IMR-90 (cell line): ENCODE data around the gene HOXD8. TPM values are rescaled to one million over a fixed set of nuclear protein-coding genes. Genes with fewer than 3 reads are reported as not detected.

Source experiments
- ATAC-seq: fragments of 200-7000 bp; cut with Tn5 transposase; 2 replicates; pipeline ENCODE4 v1.9.1; 2020; ENCODE audit warnings: low read depth, mild to moderate bottlenecking, moderate library complexity
- BruUV-seq: library from RNA; stranded (reverse); fragments of 400-500 nt; replicated peaks from 2 replicates; lab custom pipeline; 2021; lab: Mats Ljungman, UMichigan
- CTCF ChIA-PET: fragments of 300-600 bp; formaldehyde crosslinking; extraction: SDS; loops from one replicate; lab custom pipeline; 2021; ENCODE audit warnings: antibody characterized with exemption; lab: Yijun Ruan, JAX
- POLR2A ChIA-PET: fragments of 300-600 bp; sonication (Branson Sonifier 250); formaldehyde crosslinking; loops from one replicate; lab custom pipeline; 2022; ENCODE audit warnings: antibody characterized with exemption; ENCODE audit not compliant: unreplicated experiment; lab: Charles Lee
- DNase-seq: peaks from one replicate; pipeline ENCODE4 v3.0.0; 2013
- H2AFZ ChIP-seq: replicated peaks from 2 replicates; pipeline ENCODE3; 2013; ENCODE audit warnings: low read length, mild to moderate bottlenecking; ENCODE audit not compliant: poor library complexity
- H2AK5ac ChIP-seq: 2 replicates; pipeline ENCODE4 v1.6.1; 2013; ENCODE audit warnings: low read depth, low read length, inconsistent platforms
- H2AK9ac ChIP-seq: replicated peaks from 2 replicates; pipeline ENCODE3; 2013; ENCODE audit warnings: mild to moderate bottlenecking, low read depth, low read length, moderate library complexity; ENCODE audit not compliant: poor library complexity
- H2BK120ac ChIP-seq: 2 replicates; pipeline ENCODE4 v1.6.1; 2013; ENCODE audit warnings: low read depth, low read length, inconsistent platforms
- H2BK15ac ChIP-seq: 3 replicates; pipeline ENCODE4 v1.6.1; 2013; ENCODE audit warnings: low read depth, low read length, inconsistent platforms
- H2BK20ac ChIP-seq: 2 replicates; pipeline ENCODE4 v1.6.1; 2013; ENCODE audit warnings: low read depth, mild to moderate bottlenecking, inconsistent platforms, low read length, moderate library complexity
- H2BK5ac ChIP-seq: 2 replicates; pipeline ENCODE4 v1.6.1; 2013; ENCODE audit warnings: mild to moderate bottlenecking, low read depth, low read length, inconsistent platforms; ENCODE audit not compliant: poor library complexity, severe bottlenecking
- H3K14ac ChIP-seq: replicated peaks from 2 replicates; pipeline ENCODE4 v1.6.1; 2013; ENCODE audit warnings: low read depth, low read length, inconsistent platforms
- H3K18ac ChIP-seq: 2 replicates; pipeline ENCODE4 v1.6.1; 2013; ENCODE audit warnings: low read depth, low read length, control low read depth
- H3K23ac ChIP-seq: 2 replicates; pipeline ENCODE4 v1.6.1; 2013; ENCODE audit warnings: low read depth, low read length, inconsistent platforms
- H3K27ac ChIP-seq: 2 replicates; pipeline ENCODE4 v1.5.1; 2013; ENCODE audit warnings: mild to moderate bottlenecking, control low read depth, low read length; ENCODE audit not compliant: insufficient read depth
- H3K27me3 ChIP-seq: 2 replicates; pipeline ENCODE4 v1.6.1; 2013; ENCODE audit warnings: low read length; ENCODE audit not compliant: control insufficient read depth, insufficient read depth
- H3K36me3 ChIP-seq: 2 replicates; pipeline ENCODE4 v1.6.1; 2013; ENCODE audit warnings: low read length, mixed read lengths; ENCODE audit not compliant: control insufficient read depth, insufficient read depth
- H3K4ac ChIP-seq: 2 replicates; pipeline ENCODE4 v1.6.1; 2013; ENCODE audit warnings: low read depth, low read length, inconsistent platforms
- H3K4me1 ChIP-seq: 2 replicates; pipeline ENCODE4 v1.6.1; 2013; ENCODE audit warnings: low read length, mixed read lengths; ENCODE audit not compliant: control insufficient read depth, insufficient read depth
- H3K4me2 ChIP-seq: 2 replicates; pipeline ENCODE4 v1.6.1; 2013; ENCODE audit warnings: low read depth, mild to moderate bottlenecking, control low read depth, low read length, moderate library complexity
- H3K4me3 ChIP-seq: 2 replicates; pipeline ENCODE4 v1.5.1; 2013; ENCODE audit warnings: low read depth, mild to moderate bottlenecking, control low read depth, low read length, moderate library complexity; ENCODE audit not compliant: insufficient read depth
- H3K56ac ChIP-seq: 2 replicates; pipeline ENCODE4 v1.6.1; 2013; ENCODE audit warnings: low read length, inconsistent platforms; ENCODE audit not compliant: insufficient read depth; ENCODE audit errors: extremely low read depth
- H3K79me1 ChIP-seq, 2 experiments: 2 replicates each; pipeline ENCODE4 v1.6.1; 2013; ENCODE audit warnings: low read length in 2 of 2, inconsistent platforms in 1 of 2, low read depth in 1 of 2
- H3K9ac ChIP-seq: 2 replicates; pipeline ENCODE4 v1.6.1; 2013; ENCODE audit warnings: low read depth, low read length, control low read depth
- H3K9me1 ChIP-seq: 2 replicates; pipeline ENCODE4 v1.6.1; 2013; ENCODE audit warnings: low read length, inconsistent platforms; ENCODE audit not compliant: insufficient read depth
- H3K9me3 ChIP-seq: 2 replicates; pipeline ENCODE4 v1.6.1; 2013; ENCODE audit warnings: low read length; ENCODE audit not compliant: control insufficient read depth, insufficient read depth
- H4K20me1 ChIP-seq: 2 replicates; pipeline ENCODE4 v1.6.1; 2013; ENCODE audit warnings: low read length, inconsistent platforms; ENCODE audit not compliant: insufficient read depth
- H4K5ac ChIP-seq: 2 replicates; pipeline ENCODE4 v1.6.1; 2013; ENCODE audit warnings: mild to moderate bottlenecking, low read depth, low read length, control low read depth
- H4K8ac ChIP-seq, 2 experiments: 2 replicates each; pipeline ENCODE4 v1.6.1; 2013; ENCODE audit warnings: low read depth in 2 of 2, low read length in 2 of 2, control low read depth in 1 of 2, inconsistent platforms in 1 of 2
- H4K91ac ChIP-seq: 2 replicates; pipeline ENCODE4 v1.6.1; 2013; ENCODE audit warnings: low read depth, low read length, inconsistent platforms; ENCODE audit not compliant: insufficient read depth
- BHLHE40 ChIP-seq: fragments of 150-350 bp; IDR thresholded peaks from 2 replicates; pipeline ENCODE4 v1.6.1; 2016; ENCODE audit warnings: mild to moderate bottlenecking, low read depth, low read length
- CEBPB ChIP-seq: IDR thresholded peaks from 2 replicates; pipeline ENCODE4 v1.6.1; 2012; ENCODE audit warnings: low read depth, low read length, improper control_type of control experiment
- CHD1 ChIP-seq: IDR thresholded peaks from 2 replicates; pipeline ENCODE4 v1.6.1; 2012; ENCODE audit warnings: low read depth, low read length, improper control_type of control experiment
- CTCF ChIP-seq: conservative IDR thresholded peaks from 2 replicates; pipeline ENCODE4 v1.5.1; 2012; ENCODE audit warnings: mild to moderate bottlenecking, low read depth, low read length, improper control_type of control experiment
- ELK1 ChIP-seq: fragments of 150-350 bp; IDR thresholded peaks from 2 replicates; pipeline ENCODE4 v1.6.1; 2016; ENCODE audit warnings: low read depth, mild to moderate bottlenecking, low read length, moderate library complexity, borderline replicate concordance
- MAZ ChIP-seq: IDR thresholded peaks from 2 replicates; pipeline ENCODE4 v1.6.1; 2012; ENCODE audit warnings: low read depth, mild to moderate bottlenecking, low read length, improper control_type of control experiment, moderate library complexity, borderline replicate concordance
- MXI1 ChIP-seq: IDR thresholded peaks from 2 replicates; pipeline ENCODE4 v1.6.1; 2012; ENCODE audit warnings: low read depth, mild to moderate bottlenecking, low read length, moderate library complexity, borderline replicate concordance
- RFX5 ChIP-seq: IDR thresholded peaks from 2 replicates; pipeline ENCODE4 v1.8.0; 2012; ENCODE audit warnings: low read depth, mild to moderate bottlenecking, low read length, moderate library complexity
- SMC3 ChIP-seq: fragments of 150-350 bp; IDR thresholded peaks from 2 replicates; pipeline ENCODE4 v1.6.1; 2016; ENCODE audit warnings: low read depth, mild to moderate bottlenecking, antibody characterized with exemption, low read length, moderate library complexity
- WGBS, 2 experiments: methylation state at CpG; one replicate each; pipeline versions ENCODE4 v1.1.5 to v1.1.7; 2013; ENCODE audit warnings: missing lambda C conversion rate in 2 of 2; ENCODE audit not compliant: insufficient read length in 1 of 2; ENCODE audit errors: extremely low coverage in 2 of 2; 5-methylcytosine and 5-hydroxymethylcytosine counted together
- dilution Hi-C: fragments of 300-500 bp; cut with HindIII; formaldehyde crosslinking; loops from one replicate; pipeline ENCODE4 v1.14.3; 2018; ENCODE audit warnings: low sequenced_read_pairs; ENCODE audit not compliant: unreplicated experiment
- in situ Hi-C: fragments of 300-500 bp; cut with MboI; formaldehyde crosslinking; loops from 3 replicates; pipeline ENCODE4 v1.14.3; 2019; ENCODE audit warnings: low sequenced_read_pairs, inconsistent platforms, mixed read lengths
- intact Hi-C: fragments of 100-400 bp; cut with micrococcal nuclease; formaldehyde crosslinking; loops from 2 replicates; pipeline ENCODE4 v1.10.0; 2022
- polyA plus RNA-seq, 3 experiments: library from polyadenylated mRNA; depleted of rRNA; stranded (reverse); fragments of >200 nt; gene quantifications; 2 replicates each; pipeline ENCODE4 v1.2.3, GENCODE V29; 2012; ENCODE audit warnings: low replicate concordance in 1 of 3
- total RNA-seq: library from RNA; depleted of rRNA; stranded (reverse); fragments of >200 nt; gene quantifications from 2 replicates; pipeline ENCODE4 v1.2.3, GENCODE V29; 2012

Gene HOXD8
- total and polyA plus RNA-seq, 2 of the 4 experiments (the other 2 are of a cell fraction), result not detected

- no TSS peak for BruUV-seq
- CTCF ChIA-PET, result no interaction called here
- peaks cover 97% of the 10 kb centered on the region for H3K27me3 ChIP-seq
Measured at GRCh38 chr2:176101842-176102241, 27.7 kb upstream of the HOXD8 start.

More at GRCh38 chr2:176101842-176102241, 27.7 kb upstream of the HOXD8 start:
- WGBS, 2 experiments, result no CpG with 5 or more reads among the region's 5 CpGs
- ATAC-seq, result no peak
- intact Hi-C loops, result no loop called here
- Histone ChIP-seq H3K36me3 (no peaks in the 10 kb centered on the region), H3K56ac (no peak overlapping the region), H2AK5ac (no peak overlapping the region), H3K14ac (no peak overlapping the region), H3K9ac (no peak overlapping the region), H4K91ac (no peak overlapping the region), H2AFZ (no peak overlapping the region), H3K4me3 (no peak overlapping the region), H3K4me1 (peaks cover under 1% of the 10 kb centered on the region; the same call in 1 of the 2 replicates), H2BK120ac (no peak overlapping the region), H3K18ac (no peak overlapping the region), H2BK15ac (no peak overlapping the region), H3K23ac (no peak overlapping the region), H3K4ac (no peak overlapping the region), H4K8ac (no peak overlapping the region), H3K79me1 (no peaks in the 10 kb centered on the region), H4K20me1 (no peaks in the 10 kb centered on the region), H3K9me1 (no peaks in the 10 kb centered on the region), H3K9me3 (peaks cover 2% of the 10 kb centered on the region; the same call in 1 of the 2 replicates), H2BK20ac (no peak overlapping the region), H2AK9ac (no peak overlapping the region), H2BK5ac (no peak overlapping the region), H4K5ac (no peak overlapping the region), H3K27ac (no peak overlapping the region), H3K4me2 (no peak overlapping the region)
- in situ Hi-C loops, result no loop called here
- dilution Hi-C loops, result no loop called here
- DNase-seq, result no peak
- POLR2A ChIA-PET, result no interaction called here
- TF ChIP-seq SMC3 (no peak), CEBPB (no peak), MXI1 (no peak), ELK1 (no peak), RFX5 (no peak), MAZ (no peak), CHD1 (no peak), CTCF (no peak), BHLHE40 (no peak)
